Kidney epithelial cell (primary cell): ENCODE results near the gene SUV39H1. TPM values are rescaled to one million over a fixed set of nuclear protein-coding genes. Genes with fewer than 3 reads are reported as not detected.

Source experiments
- DNase-seq: peaks from one replicate; pipeline ENCODE4 v3.0.0-alpha.2; 2010; ENCODE audit warnings: low read depth
- H3K27me3 ChIP-seq: 2 replicates; pipeline ENCODE4 v1.6.0; 2011; ENCODE audit warnings: low read length; ENCODE audit not compliant: control insufficient read depth, insufficient read depth
- H3K36me3 ChIP-seq: 2 replicates; pipeline ENCODE4 v1.5.1; 2011; ENCODE audit warnings: low read length; ENCODE audit not compliant: control insufficient read depth, insufficient read depth
- H3K4me3 ChIP-seq: 2 replicates; pipeline ENCODE4 v1.5.1; 2011; ENCODE audit warnings: low read depth, mild to moderate bottlenecking, control low read depth, low read length
- total RNA-seq: library from RNA; depleted of rRNA; stranded (reverse); fragments of >200 nt; gene quantifications from 2 replicates; pipeline ENCODE4 v1.2.3, GENCODE V29; 2015
- TF ChIP-seq, protein P1 (sequence below): IDR thresholded peaks from 2 replicates; pipeline ENCODE4 v1.5.1; 2011; ENCODE audit warnings: mild to moderate bottlenecking, moderate library complexity, low read length, control low read depth, inconsistent platforms; ENCODE audit not compliant: insufficient read depth, poor library complexity, severe bottlenecking

The SUV39H1 gene
- total RNA-seq, 1 donor from 2014 or later = 7.6 TPM

- Histone ChIP-seq H3K4me3 (no peak overlapping the region), H3K27me3 (no peaks in the 10 kb centered on the region), H3K36me3 (no peaks in the 10 kb centered on the region)
- TF ChIP-seq, protein P1, sequence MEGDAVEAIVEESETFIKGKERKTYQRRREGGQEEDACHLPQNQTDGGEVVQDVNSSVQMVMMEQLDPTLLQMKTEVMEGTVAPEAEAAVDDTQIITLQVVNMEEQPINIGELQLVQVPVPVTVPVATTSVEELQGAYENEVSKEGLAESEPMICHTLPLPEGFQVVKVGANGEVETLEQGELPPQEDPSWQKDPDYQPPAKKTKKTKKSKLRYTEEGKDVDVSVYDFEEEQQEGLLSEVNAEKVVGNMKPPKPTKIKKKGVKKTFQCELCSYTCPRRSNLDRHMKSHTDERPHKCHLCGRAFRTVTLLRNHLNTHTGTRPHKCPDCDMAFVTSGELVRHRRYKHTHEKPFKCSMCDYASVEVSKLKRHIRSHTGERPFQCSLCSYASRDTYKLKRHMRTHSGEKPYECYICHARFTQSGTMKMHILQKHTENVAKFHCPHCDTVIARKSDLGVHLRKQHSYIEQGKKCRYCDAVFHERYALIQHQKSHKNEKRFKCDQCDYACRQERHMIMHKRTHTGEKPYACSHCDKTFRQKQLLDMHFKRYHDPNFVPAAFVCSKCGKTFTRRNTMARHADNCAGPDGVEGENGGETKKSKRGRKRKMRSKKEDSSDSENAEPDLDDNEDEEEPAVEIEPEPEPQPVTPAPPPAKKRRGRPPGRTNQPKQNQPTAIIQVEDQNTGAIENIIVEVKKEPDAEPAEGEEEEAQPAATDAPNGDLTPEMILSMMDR = no peak
- DNase-seq = no peak
Measured at GRCh38 chrX:48711162-48711928, 14.8 kb downstream of the SUV39H1 start.

DNA sequence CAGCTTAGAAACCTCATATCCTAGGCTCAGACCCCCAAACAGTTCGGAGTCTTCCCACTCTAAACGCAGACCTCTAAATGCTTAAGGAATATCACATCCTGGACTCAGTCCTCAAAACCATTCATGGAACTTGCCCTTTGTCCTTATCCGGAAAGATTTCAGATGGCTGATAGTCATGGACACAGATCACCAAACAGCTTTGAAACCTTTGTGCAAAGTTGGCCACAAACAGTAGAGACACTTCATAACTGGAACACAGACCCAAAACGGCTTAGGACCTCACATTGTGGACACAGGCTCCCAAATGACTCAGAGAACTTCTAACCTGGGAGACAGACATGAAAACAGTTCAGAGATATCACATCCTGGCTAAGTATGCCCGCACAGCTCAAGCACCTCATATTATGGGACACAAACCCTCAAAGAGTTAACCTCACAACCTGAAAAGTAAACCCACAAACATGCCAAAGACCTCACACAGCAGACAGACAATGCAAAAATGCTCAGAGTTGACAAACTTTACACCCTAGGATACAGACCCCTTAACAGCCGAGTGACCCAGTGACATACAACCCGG, 15.5 kb downstream of the SUV39H1 start:
- TF ChIP-seq, protein P1 = no peak
- no peaks in the 10 kb centered on the region for H3K27me3 ChIP-seq
- H3K36me3 ChIP-seq = no peaks in the 10 kb centered on the region
- no peak overlapping the region for H3K4me3 ChIP-seq
- no peak for DNase-seq

DNA sequence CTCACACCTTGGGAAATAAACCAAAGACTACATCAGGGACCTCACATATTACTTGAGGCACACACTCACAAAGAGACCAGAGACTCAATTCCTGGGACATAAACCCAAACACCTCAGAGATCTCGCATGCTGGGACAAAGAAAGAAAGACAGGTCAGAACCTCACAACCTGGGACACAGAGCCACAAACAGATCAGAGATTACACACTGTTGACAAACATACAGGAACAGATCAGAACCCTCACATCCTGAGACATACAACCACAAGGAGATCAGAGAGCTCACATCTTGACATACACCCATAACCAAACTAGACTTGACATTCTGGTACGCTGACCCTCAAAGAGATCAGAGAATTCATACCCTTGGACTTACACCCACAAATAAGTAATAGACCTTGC, 17.3 kb downstream of the SUV39H1 start:
- Histone ChIP-seq H3K27me3 (no peaks in the 10 kb centered on the region), H3K36me3 (no peaks in the 10 kb centered on the region), H3K4me3 (no peak overlapping the region)
- DNase-seq = no peak
- TF ChIP-seq, protein P1 = no peak

DNA sequence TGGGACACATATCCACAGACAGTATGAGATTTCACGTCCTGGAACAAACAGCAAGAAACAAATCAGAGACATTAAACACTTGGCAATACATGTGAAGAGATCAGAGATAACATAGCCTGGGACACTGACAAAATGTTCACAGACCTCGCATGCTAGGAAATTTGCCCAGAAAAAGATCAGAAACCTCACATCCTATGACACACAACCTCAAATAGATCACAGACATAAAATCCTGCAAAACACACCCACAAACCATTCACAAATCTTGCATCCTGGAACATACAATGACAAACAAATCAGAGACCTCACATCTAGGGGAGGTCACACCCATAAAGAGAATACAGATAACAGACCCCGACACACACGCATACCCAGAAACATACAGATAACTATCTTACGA, 18.0 kb downstream of the SUV39H1 start:
- Histone ChIP-seq H3K4me3 (no peak overlapping the region), H3K27me3 (no peaks in the 10 kb centered on the region), H3K36me3 (no peaks in the 10 kb centered on the region)
- DNase-seq = no peak
- TF ChIP-seq, protein P1 = no peak

GRCh38 chrX:48715072-48715471, 18.5 kb downstream of the SUV39H1 start:
- TF ChIP-seq, protein P1 = no peak

GRCh38 chrX:48715876-48716502, 19.5 kb downstream of the SUV39H1 start:
- TF ChIP-seq, protein P1 = no peak
- H3K36me3 ChIP-seq = no peaks in the 10 kb centered on the region
- no peaks in the 10 kb centered on the region for H3K27me3 ChIP-seq
- no peak overlapping the region for H3K4me3 ChIP-seq
- DNase-seq = no peak

More at GRCh38 chrX:48715072-48715471, 18.5 kb downstream of the SUV39H1 start:
- DNase-seq = no peak
- H3K27me3 ChIP-seq = no peaks in the 10 kb centered on the region
- no peaks in the 10 kb centered on the region for H3K36me3 ChIP-seq
- no peak overlapping the region for H3K4me3 ChIP-seq
